HuH-7.5 (cell line): ENCODE results near the gene NAA25.
"Not testable (repeated sequence)": the region's sequence is repeated elsewhere in the genome, so short reads cannot be mapped to it uniquely, and the experiment has no call there.

Experiments
- DNase-seq: peaks from one replicate; pipeline ENCODE4 v3.0.0; 2011; ENCODE audit warnings: low spot score

Gene NAA25

GRCh38 chr12:112009596-112009995 is 99.0 kb downstream of the NAA25 start:
- not testable (repeated sequence) for DNase-seq

GRCh38 chr12:112008918-112009317 is 99.7 kb downstream of the NAA25 start:
- no peak for DNase-seq

GRCh38 chr12:112007945-112008344 is 100.6 kb downstream of the NAA25 start:
- DNase-seq: no peak

GRCh38 chr12:112005419-112006395 is 102.9 kb downstream of the NAA25 start:
- peak; percentile 43 for DNase-seq

GRCh38 chr12:112004041-112004440 is 104.5 kb downstream of the NAA25 start:
- no peak for DNase-seq

- no peak for DNase-seq
Measured at GRCh38 chr12:112001576-112001975, 107.0 kb downstream of the NAA25 start.

GRCh38 chr12:112000820-112001219 is 107.8 kb downstream of the NAA25 start:
- no peak for DNase-seq

GRCh38 chr12:111999129-111999528 is 109.5 kb downstream of the NAA25 start:
- not testable (repeated sequence) for DNase-seq

GRCh38 chr12:111998015-111998414 is 110.6 kb downstream of the NAA25 start:
- no peak for DNase-seq

- DNase-seq: no peak
Measured at GRCh38 chr12:111997300-111997699, 111.3 kb downstream of the NAA25 start.

- no peak for DNase-seq
Measured at GRCh38 chr12:111995782-111996480, 112.7 kb downstream of the NAA25 start.

GRCh38 chr12:111994211-111995111 is 114.1 kb downstream of the NAA25 start:
- not testable (repeated sequence) for DNase-seq

- DNase-seq: no peak
Measured at GRCh38 chr12:111993292-111994150, 115.1 kb downstream of the NAA25 start.

- no peak for DNase-seq
Measured at GRCh38 chr12:111992464-111992863, 116.1 kb downstream of the NAA25 start.

GRCh38 chr12:111991946-111992345 is 116.6 kb downstream of the NAA25 start:
- no peak for DNase-seq

- no peak for DNase-seq
Measured at GRCh38 chr12:111991535-111991934, 117.0 kb downstream of the NAA25 start.

GRCh38 chr12:111984820-111985219 is 123.8 kb downstream of the NAA25 start:
- DNase-seq: no peak

- DNase-seq: no peak
Measured at GRCh38 chr12:111981987-111982386, 126.6 kb downstream of the NAA25 start.

GRCh38 chr12:111980598-111980997 is 128.0 kb downstream of the NAA25 start:
- no peak for DNase-seq

- DNase-seq: no peak
Measured at GRCh38 chr12:111978545-111978944, 130.0 kb downstream of the NAA25 start.

- no peak for DNase-seq
Measured at GRCh38 chr12:111976860-111977259, 131.7 kb downstream of the NAA25 start.
